Breast epithelium (tissue), 4 donors: ENCODE measurements around the gene ANKRD44. TPM values are rescaled to one million over a fixed set of nuclear protein-coding genes. Genes with fewer than 3 reads are reported as not detected.

Experiments used
- DNase-seq, 2 donors: peaks; one replicate each; pipeline ENCODE4 v3.0.0-alpha.2; 2019; ENCODE audit warnings: low spot score in 2 of 2
- H3K27ac ChIP-seq, 2 donors: fragments of 200-600 bp; sonication (generic) in 1 of 2; one replicate each; pipeline ENCODE4 v1.5.1; 2016 to 2019; ENCODE audit warnings: mild to moderate bottlenecking in 1 of 2
- H3K27me3 ChIP-seq, 2 donors: fragments of 200-600 bp; sonication (generic) in 1 of 2; one replicate each; pipeline versions ENCODE4 v1.5.1 to v1.6.0; 2017 to 2019; ENCODE audit warnings: control low read depth in 1 of 2, mild to moderate bottlenecking in 1 of 2
- H3K36me3 ChIP-seq: fragments of 200-600 bp; one replicate; pipeline ENCODE4 v1.5.1; 2019
- H3K4me1 ChIP-seq, 2 donors: fragments of 200-600 bp; sonication (generic); one replicate each; pipeline ENCODE4 v1.5.1; 2016 to 2019; ENCODE audit warnings: control low read depth in 1 of 2
- H3K4me3 ChIP-seq, 3 donors: fragments of 200-600 bp; sonication (generic); 1 replicate in 2 of 3; 2 replicates in 1 of 3; pipeline ENCODE4 v1.5.1; 2016 to 2019; ENCODE audit warnings: mild to moderate bottlenecking in 3 of 3, moderate library complexity in 2 of 3
- H3K9me3 ChIP-seq, 2 donors: fragments of 200-600 bp; sonication (generic) in 1 of 2; one replicate each; pipeline ENCODE4 v1.5.1; 2016 to 2019; ENCODE audit warnings: control low read depth in 1 of 2
- POLR2A ChIP-seq: fragments of 450-650 bp; IDR thresholded peaks from one replicate; pipeline ENCODE4 v1.6.1; 2016; ENCODE audit warnings: antibody characterized with exemption, mild to moderate bottlenecking, moderate library complexity
- POLR2AphosphoS5 ChIP-seq, 3 donors: sonication (generic); formaldehyde crosslinking; IDR thresholded peaks; one replicate each; pipeline ENCODE4 v1.6.1; 2017; ENCODE audit warnings: antibody characterized with exemption in 3 of 3
- intact Hi-C: fragments of 100-400 bp; cut with DNase I; formaldehyde crosslinking; loops from one replicate; pipeline ENCODE4 v1.15.1; 2023; ENCODE audit warnings: low total_unique reads
- total RNA-seq, 3 donors: library from RNA; depleted of rRNA; stranded (reverse); fragments of >200 nt; gene quantifications; one replicate each; pipeline ENCODE4 v1.1.0, GENCODE V29; 2016
- TF ChIP-seq, protein P1 (sequence below), 3 donors: fragments of 450-650 bp; IDR thresholded peaks; one replicate each; pipeline ENCODE4 v1.5.1; 2016 to 2017; ENCODE audit warnings: antibody characterized with exemption in 3 of 3, mild to moderate bottlenecking in 3 of 3, moderate library complexity in 3 of 3

The ANKRD44 gene
- total RNA-seq, 3 donors from 2014 or later: 18.0 to 41.3 (median 19.9) TPM

GRCh38 chr2:197113275-197113711, 197.3 kb downstream of the ANKRD44 start:
- DNase-seq: no peak
- H3K36me3 ChIP-seq: no peaks in the 10 kb centered on the region
- no peak overlapping the region for H3K27ac ChIP-seq
- H3K4me1 ChIP-seq: no peaks in the 10 kb centered on the region
- no peak overlapping the region for H3K4me3 ChIP-seq
- TF ChIP-seq POLR2AphosphoS5 (IDR thresholded peaks at IDR 0.05): no peak
- TF ChIP-seq, protein P1, sequence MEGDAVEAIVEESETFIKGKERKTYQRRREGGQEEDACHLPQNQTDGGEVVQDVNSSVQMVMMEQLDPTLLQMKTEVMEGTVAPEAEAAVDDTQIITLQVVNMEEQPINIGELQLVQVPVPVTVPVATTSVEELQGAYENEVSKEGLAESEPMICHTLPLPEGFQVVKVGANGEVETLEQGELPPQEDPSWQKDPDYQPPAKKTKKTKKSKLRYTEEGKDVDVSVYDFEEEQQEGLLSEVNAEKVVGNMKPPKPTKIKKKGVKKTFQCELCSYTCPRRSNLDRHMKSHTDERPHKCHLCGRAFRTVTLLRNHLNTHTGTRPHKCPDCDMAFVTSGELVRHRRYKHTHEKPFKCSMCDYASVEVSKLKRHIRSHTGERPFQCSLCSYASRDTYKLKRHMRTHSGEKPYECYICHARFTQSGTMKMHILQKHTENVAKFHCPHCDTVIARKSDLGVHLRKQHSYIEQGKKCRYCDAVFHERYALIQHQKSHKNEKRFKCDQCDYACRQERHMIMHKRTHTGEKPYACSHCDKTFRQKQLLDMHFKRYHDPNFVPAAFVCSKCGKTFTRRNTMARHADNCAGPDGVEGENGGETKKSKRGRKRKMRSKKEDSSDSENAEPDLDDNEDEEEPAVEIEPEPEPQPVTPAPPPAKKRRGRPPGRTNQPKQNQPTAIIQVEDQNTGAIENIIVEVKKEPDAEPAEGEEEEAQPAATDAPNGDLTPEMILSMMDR (IDR thresholded peaks at IDR 0.05): peak in 2 of 3 donors; percentile 37 to 51
- intact Hi-C loops: no loop called here
- H3K27me3 ChIP-seq: no peaks in the 10 kb centered on the region
- H3K9me3 ChIP-seq: no peaks in the 10 kb centered on the region

GRCh38 chr2:197109326-197109725, 201.3 kb downstream of the ANKRD44 start:
- Histone ChIP-seq H3K36me3 (no peaks in the 10 kb centered on the region), H3K4me1 (no peaks in the 10 kb centered on the region), H3K27me3 (no peaks in the 10 kb centered on the region), H3K9me3 (no peaks in the 10 kb centered on the region), H3K4me3 (no peak overlapping the region), H3K27ac (peak overlapping the region in 1 of 2 donors; percentile 60)
- DNase-seq: no peak
- intact Hi-C loops: no loop called here
- no peak for TF ChIP-seq POLR2AphosphoS5 (IDR thresholded peaks at IDR 0.05)
- TF ChIP-seq, protein P1 (IDR thresholded peaks at IDR 0.05): no peak
- TF ChIP-seq POLR2A: no peak

- Histone ChIP-seq H3K36me3 (no peaks in the 10 kb centered on the region), H3K27ac (peak overlapping the region; percentile 30 to 60), H3K9me3 (no peaks in the 10 kb centered on the region), H3K4me3 (no peak overlapping the region), H3K27me3 (no peaks in the 10 kb centered on the region), H3K4me1 (no peaks in the 10 kb centered on the region)
- DNase-seq: peak in 1 of 2 donors; percentile 56
- intact Hi-C loops: no loop called here
- TF ChIP-seq, protein P1 (IDR thresholded peaks at IDR 0.05): no peak
- TF ChIP-seq POLR2AphosphoS5 (IDR thresholded peaks at IDR 0.05) (peak in 2 of 3 donors; percentile 71 to 73), POLR2A (no peak)
Measured at GRCh38 chr2:197108758-197109157, 201.8 kb downstream of the ANKRD44 start.

DNA sequence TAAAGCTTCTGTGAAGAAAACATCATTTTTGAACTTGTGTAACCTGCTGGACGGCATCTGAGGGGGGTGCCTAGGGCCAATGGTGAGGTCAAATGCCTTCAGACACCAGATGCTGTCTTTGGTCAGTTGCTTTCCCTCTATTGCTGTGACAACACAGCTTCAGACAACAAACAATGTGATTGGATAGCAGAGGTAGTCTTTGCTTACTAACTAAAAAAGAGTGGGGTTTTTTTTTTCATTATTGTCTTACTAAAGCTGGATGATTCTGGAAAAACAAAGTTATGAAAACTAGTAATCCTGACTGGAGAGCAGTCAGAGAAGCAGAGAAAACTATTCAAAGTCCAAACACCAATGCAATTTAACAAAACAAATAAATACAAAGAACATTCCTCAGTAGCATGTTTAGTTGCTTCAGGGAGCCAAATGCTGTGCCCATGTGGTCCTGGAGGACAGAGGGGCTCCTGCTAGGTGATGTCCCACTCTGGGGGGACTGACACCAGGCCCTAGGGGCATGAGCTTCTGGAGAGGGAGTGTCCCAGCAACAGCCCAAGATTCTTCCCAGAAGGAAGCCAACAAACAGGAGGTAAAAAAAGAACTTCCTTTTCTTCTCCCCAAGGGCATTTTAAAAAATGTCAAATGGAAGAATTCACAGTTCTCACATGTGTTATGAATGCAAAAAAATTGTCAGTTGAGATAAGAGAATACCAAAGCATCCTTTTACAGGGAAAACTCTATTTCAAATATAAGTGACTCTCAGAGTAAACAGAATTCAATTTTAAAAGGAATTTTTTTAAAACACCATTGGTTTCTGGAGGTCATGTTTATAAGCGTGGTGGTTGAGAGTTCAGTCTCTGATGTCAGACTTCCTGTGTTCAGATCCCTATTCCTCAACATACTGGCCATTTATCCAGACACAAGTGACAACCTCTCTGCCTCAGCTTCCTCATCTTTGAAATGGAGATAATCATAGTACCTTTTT, 203.0 kb downstream of the ANKRD44 start:
- Histone ChIP-seq H3K4me1 (no peaks in the 10 kb centered on the region), H3K27ac (peak overlapping the region; percentile 30 to 60), H3K36me3 (no peaks in the 10 kb centered on the region), H3K27me3 (no peaks in the 10 kb centered on the region), H3K4me3 (no peak overlapping the region), H3K9me3 (no peaks in the 10 kb centered on the region)
- DNase-seq: no peak
- intact Hi-C loops: no loop called here
- TF ChIP-seq POLR2AphosphoS5 (IDR thresholded peaks at IDR 0.05): peak in 1 of 3 donors; percentile 72
- TF ChIP-seq, protein P1 (IDR thresholded peaks at IDR 0.05): no peak

DNA sequence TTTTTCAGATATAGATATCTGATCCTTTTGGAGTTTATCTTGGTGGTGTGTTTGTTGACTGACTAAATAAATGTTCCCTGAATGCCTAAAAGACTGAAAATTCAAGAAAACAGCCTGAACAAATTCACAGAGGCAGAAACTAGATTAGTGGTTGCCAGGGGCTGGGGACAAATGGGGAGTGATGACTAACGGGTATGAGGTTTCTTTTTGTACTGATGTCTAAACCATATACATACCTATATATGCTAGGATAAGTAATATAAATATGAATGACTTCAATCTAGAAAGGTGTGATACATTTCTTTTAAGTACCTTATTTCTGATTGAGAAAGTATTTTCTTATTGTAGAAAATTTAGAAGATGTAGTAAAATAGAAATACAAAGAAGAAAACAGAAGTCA, 207.2 kb downstream of the ANKRD44 start:
- Histone ChIP-seq H3K4me3 (no peak overlapping the region), H3K27me3 (no peaks in the 10 kb centered on the region), H3K36me3 (no peaks in the 10 kb centered on the region), H3K9me3 (no peaks in the 10 kb centered on the region), H3K4me1 (no peaks in the 10 kb centered on the region), H3K27ac (no peak overlapping the region)
- no peak for DNase-seq
- intact Hi-C loops: no loop called here
- no peak for TF ChIP-seq POLR2AphosphoS5 (IDR thresholded peaks at IDR 0.05)
- TF ChIP-seq, protein P1 (IDR thresholded peaks at IDR 0.05): no peak
- no peak for TF ChIP-seq POLR2A
